ENCODE data around the gene PRPSAP2. TPM values are rescaled to one million over a fixed set of nuclear protein-coding genes. Genes with fewer than 3 reads are reported as not detected.

The PRPSAP2 gene
- total and polyA plus RNA-seq, 2 of the 4 experiments (the other 2 are of a cell fraction): 22.9 to 28.1 TPM

GRCh38 chr17:18944646-18945045 lies 86.7 kb downstream of the PRPSAP2 start:
- Histone ChIP-seq H3K56ac (ENCODE audit: extremely low read depth, insufficient read depth, low read length) (no peak overlapping the region), H3K4me1 (ENCODE audit: control insufficient read depth, insufficient read depth, low read length) (peaks cover 3% of the 10 kb centered on the region; the same call in 1 of the 2 replicates), H2BK120ac (ENCODE audit: low read depth, low read length) (no peak overlapping the region), H3K23ac (ENCODE audit: low read depth, low read length) (no peak overlapping the region), H2AK9ac (replicated peaks; ENCODE audit: low read depth, low read length, poor library complexity) (no peak overlapping the region), H3K4me2 (ENCODE audit: low read depth, low read length) (no peak overlapping the region), H2AK5ac (ENCODE audit: low read depth, low read length) (no peak overlapping the region), H3K79me1 (ENCODE audit: low read depth in 1 of 2, low read length in 2 of 2) (no peaks in the 10 kb centered on the region), H4K5ac (ENCODE audit: low read depth, low read length) (no peak overlapping the region), H3K27me3 (ENCODE audit: control insufficient read depth, insufficient read depth, low read length) (peaks cover 44% of the 10 kb centered on the region), H4K91ac (ENCODE audit: insufficient read depth, low read depth, low read length) (no peak overlapping the region), H2AFZ (replicated peaks; ENCODE audit: low read length, poor library complexity) (no peak overlapping the region), H3K18ac (ENCODE audit: low read depth, low read length) (no peak overlapping the region), H2BK5ac (ENCODE audit: low read depth, low read length, poor library complexity, severe bottlenecking) (no peak overlapping the region), H3K36me3 (ENCODE audit: control insufficient read depth, insufficient read depth, low read length) (no peaks in the 10 kb centered on the region), H3K9ac (ENCODE audit: low read depth, low read length) (no peak overlapping the region), H3K27ac (ENCODE audit: insufficient read depth, low read length) (no peak overlapping the region), H2BK20ac (ENCODE audit: low read depth, low read length) (no peak overlapping the region), H3K4ac (ENCODE audit: low read depth, low read length) (no peak overlapping the region), H3K9me3 (ENCODE audit: control insufficient read depth, insufficient read depth, low read length) (no peaks in the 10 kb centered on the region), H3K14ac (replicated peaks; ENCODE audit: low read depth, low read length) (no peak overlapping the region), H4K8ac (ENCODE audit: low read depth in 2 of 2, low read length in 2 of 2) (no peak overlapping the region), H3K9me1 (ENCODE audit: insufficient read depth, low read length) (no peaks in the 10 kb centered on the region), H3K4me3 (ENCODE audit: insufficient read depth, low read depth, low read length) (no peak overlapping the region), H4K20me1 (ENCODE audit: insufficient read depth, low read length) (no peaks in the 10 kb centered on the region), H2BK15ac (ENCODE audit: low read depth, low read length) (no peak overlapping the region)
- in situ Hi-C loops (cut with MboI; ENCODE audit: low sequenced_read_pairs): no loop called here
- TF ChIP-seq MXI1 (IDR thresholded peaks at IDR 0.05; ENCODE audit: borderline replicate concordance, low read depth, low read length) (no peak), POLR2A (IDR thresholded peaks at IDR 0.05; ENCODE audit: low read depth, low read length) (no peak), ELK1 (IDR thresholded peaks at IDR 0.05; ENCODE audit: borderline replicate concordance, low read depth, low read length) (no peak), MAZ (IDR thresholded peaks at IDR 0.05; ENCODE audit: borderline replicate concordance, low read depth, low read length) (no peak), SMC3 (IDR thresholded peaks at IDR 0.05; ENCODE audit: low read depth, low read length) (no peak), BHLHE40 (IDR thresholded peaks at IDR 0.05; ENCODE audit: low read depth, low read length) (no peak)
- ATAC-seq (ENCODE audit: low read depth) (no peak), DNase-seq (no peak)
- POLR2A ChIA-PET (ENCODE audit: unreplicated experiment): no interaction called here
- intact Hi-C loops (cut with micrococcal nuclease): no loop called here
- 89% methylated on average over 3 of the region's 5 CpGs; no CpG with 5 or more reads in 1 of the 2 experiments for WGBS, 2 experiments (ENCODE audit: extremely low coverage in 2 of 2, insufficient read length in 1 of 2)
- CTCF ChIA-PET: no interaction called here
- BruUV-seq (replicated peaks): no TSS peak
- dilution Hi-C loops (cut with HindIII; ENCODE audit: low sequenced_read_pairs, unreplicated experiment): no loop called here
